A549 treated with Mapracorat at 1 μM for 4 hours (cell line): ENCODE data around the gene TRAPPC5. TPM values are rescaled to one million over a fixed set of nuclear protein-coding genes. Genes with fewer than 3 reads are reported as not detected.

Source experiments
- total RNA-seq: library from RNA; stranded (reverse); fragments of 200-300 nt; extraction: Qiagen RNA extraction; gene quantifications from 5 replicates; pipeline ENCODE4 v1.2.3, GENCODE V29; 2022

The TRAPPC5 gene
- total RNA-seq = 45.4 to 107 TPM (median 106 TPM) in 5 replicates

DNA sequence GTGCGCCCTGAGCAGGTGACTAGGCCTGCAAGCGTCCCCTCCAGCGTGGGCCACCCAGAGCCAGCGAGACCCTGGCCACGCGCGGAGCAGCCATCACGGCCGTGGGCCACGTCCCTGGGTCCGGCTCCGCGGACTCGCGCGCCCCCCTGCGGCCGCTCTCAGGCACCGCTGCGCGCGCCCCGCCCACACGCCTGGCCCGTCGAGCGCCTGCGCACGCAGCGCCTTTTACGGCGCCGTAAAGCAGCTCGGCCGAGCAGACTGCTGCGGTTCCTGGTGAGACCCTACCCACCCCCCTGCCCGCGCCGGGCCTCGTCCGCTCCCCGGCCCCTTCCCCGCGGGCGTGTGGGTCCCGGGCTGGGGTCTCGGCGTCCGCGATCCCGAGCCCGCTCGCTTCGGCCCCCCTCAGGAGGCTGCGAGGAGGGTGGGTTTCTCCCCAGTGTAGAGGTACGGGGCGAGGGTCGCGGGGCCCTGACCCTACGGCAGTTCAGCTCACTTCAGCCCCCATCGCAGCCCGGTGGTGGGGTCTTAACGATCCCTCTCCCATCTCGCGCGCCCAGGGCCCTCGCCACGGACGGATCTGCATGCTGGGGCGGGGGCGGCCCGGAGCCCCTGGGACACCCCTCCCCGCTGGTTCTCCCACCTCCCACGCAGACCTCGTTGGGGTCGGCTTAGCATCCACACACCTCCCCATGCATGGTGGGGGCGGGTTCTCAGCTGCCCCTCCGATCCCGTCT, at the start of gene TRAPPC5:
TSS of gene TRAPPC5 (plus strand) at position 228 of the 734 bp plus-strand sequence. CDS start 1,421 bp downstream, outside the sequence.

DNA sequence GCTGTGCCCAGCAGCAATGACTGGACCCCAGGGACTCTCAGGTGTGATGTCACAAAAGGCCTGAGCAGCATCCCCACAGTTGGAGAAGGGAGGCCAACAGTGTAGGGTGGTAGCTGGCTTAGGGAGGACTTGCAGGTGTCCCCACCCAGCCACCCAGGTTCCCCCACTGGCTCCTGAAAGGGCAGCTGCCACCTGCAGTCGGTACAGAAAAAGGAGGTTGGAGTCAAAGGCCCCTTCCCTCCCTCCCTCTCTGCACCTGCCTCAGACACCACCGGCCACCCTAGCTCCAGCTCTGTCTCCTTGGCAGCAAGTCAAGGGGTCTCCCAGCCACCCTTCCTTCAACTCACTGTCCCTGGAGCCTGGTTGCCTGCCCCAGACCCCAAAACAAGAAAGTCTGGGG, 46.9 kb upstream of the TRAPPC5 start, which contains the start of gene PCP2:
TSS of gene PCP2 (minus strand) at position 22 of the 400 bp plus-strand sequence. CDS start 262 bp downstream, outside the sequence.

DNA sequence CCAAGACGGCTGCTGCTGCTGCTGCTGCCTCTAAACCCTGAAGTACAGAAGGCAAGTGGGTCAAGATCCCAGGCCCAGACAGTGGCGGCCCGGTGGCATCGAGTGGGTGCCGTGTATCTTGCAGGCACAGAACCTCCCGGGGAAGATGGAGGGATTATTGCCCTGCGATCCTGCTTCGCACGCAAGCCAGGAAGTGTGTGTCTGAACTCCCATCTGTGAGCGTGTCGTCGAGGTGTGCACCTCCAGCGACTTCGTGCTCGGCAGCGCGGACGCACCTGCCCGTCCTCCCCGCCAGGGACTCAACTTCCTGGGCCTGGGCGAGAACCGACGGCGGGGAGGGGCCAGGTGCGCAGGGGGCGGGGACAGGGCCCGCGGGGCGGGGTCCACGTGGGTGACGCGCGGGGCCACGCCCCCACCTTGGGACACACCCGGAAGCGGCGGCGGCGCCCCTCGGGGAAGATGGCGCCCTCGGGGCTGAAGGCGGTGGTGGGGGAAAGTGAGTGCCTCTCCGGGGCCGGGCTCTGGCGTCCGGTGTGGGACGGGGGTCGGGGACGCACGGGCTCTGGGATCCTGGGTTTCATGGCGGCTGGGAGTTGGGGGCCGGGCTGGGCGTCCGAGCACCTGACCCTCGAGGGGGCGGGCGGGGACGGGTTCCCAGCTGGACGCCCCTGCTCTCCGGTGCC, 43.8 kb upstream of the TRAPPC5 start, which contains the start of gene STXBP2:
TSS of gene STXBP2 (plus strand) at position 420 of the 683 bp plus-strand sequence. CDS start at position 460, 40 bp downstream.

DNA sequence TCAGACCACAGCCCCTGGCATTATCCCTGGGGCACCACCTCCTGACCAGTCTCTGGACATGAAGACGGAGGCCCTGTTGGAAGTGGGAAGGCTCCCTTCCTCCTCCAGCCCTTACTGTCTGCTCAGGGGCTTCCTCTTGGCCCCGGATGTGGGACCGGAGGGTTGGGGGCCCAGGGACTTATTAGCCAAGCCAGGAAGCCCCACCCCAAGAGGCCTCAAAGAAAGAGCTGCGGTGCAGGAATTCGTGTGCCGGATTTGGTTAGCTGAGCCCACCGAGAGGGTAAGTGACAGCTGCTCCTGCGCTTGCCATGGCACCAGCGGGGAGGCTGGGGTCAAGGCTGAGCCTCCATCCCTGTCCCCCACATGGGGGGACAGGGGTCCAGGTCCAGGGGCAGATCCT, 11.8 kb upstream of the TRAPPC5 start, which contains the start of gene RETN:
TSS of gene RETN (plus strand) at position 208 of the 400 bp plus-strand sequence. CDS start 278 bp downstream, outside the sequence.

DNA sequence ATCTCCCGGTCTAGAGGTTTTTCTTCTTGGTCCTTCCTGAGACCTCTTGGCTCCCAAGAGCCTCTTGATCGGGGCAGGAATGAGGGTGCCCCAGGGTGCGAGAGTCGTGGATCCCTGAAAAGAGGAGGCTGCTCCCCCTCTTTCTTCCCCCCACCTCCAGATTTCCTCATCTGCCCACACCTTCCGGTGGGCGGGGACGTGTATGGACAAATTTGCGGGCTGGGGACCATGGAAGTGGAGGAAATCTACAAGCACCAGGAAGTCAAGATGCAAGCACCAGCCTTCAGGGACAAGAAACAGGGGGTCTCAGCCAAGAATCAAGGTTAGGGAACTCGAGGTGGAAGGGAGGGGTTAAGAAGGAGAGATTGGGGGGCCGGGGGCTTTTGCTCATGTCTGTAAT, 3.8 kb upstream of the TRAPPC5 start, which contains the start of gene MCEMP1:
TSS of gene MCEMP1 (plus strand) at position 237 of the 400 bp plus-strand sequence. CDS start at position 268, 31 bp downstream.

DNA sequence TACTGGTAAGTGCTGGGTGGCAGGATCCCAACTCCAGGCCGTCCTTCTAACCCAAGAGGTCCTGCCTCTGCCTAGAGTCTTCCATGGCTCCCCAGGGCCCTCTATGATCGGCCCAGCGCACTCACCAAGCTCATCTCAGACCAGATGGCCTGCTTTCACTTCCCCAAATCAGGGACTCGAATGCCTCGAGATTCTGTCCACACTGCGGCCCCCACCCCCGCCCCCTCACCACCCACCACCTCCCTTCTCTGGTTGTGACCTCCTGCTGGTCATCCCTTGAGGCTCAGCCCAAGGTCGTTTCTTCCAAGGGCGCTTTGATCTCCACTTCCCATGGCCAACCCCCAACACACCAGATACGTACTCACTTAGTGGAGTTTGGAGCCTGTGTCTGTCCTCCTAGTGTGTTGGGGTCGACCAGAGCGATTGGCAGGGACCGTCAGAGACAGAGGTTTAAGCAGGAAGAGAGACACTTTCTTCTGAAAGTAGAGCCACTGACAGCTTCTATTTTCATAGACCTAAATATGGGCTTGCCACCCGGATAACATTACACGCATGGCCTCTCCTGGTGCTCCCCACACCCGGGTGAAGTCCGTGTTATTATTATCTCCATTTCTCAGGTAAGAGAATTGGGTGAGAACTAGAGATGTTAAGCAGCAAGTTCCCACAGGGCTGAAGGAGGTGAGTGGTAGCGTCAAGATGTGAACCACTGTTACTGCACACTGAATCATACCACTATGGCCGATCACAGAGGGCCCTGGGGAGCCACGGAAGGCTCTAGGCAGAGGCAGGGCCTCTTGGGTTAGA, 21.2 kb downstream of the TRAPPC5 start, which contains the start of gene FCER2:
TSS of gene FCER2 (minus strand) at position 478 of the 804 bp plus-strand sequence. CDS start 2,371 bp downstream, outside the sequence.

DNA sequence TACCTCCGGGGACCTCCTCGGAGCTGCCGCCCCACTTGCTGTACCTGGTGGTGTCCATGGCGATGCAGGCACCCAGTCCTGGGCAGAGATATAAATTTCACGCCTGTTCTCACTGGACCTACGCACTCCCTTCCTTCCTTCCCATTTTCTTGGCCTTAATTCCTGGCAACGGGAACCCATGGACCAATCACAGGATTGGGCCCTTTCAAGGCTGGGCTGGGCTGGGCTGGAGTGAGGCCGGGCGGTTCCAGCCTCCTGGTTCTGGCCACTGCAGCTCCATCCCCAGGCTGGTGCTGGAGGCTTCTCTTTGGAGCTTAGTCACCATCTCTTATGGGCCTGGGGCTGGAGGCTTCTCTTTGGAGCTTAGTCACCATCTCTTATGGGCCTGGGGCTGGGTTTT, 51.4 kb downstream of the TRAPPC5 start, which contains the start of gene CLEC4G:
TSS of gene CLEC4G (minus strand) at position 66 of the 400 bp plus-strand sequence. CDS start at position 58, 8 bp downstream.

Other genes with a start within 250 kb of the TRAPPC5 start
- gene PEX11G, start 191.8 kb upstream of the TRAPPC5 start, total RNA-seq = 1.3 to 2.6 TPM (median 1.6 TPM) in 5 replicates
- gene ZNF358, start 164.7 kb upstream of the TRAPPC5 start, total RNA-seq = 16.4 to 21.2 TPM (median 18.2 TPM) in 5 replicates
- gene MCOLN1, start 158.2 kb upstream of the TRAPPC5 start, total RNA-seq = 8.9 to 13.5 TPM (median 11.5 TPM) in 5 replicates
- gene PNPLA6, start 145.1 kb upstream of the TRAPPC5 start, total RNA-seq = 23.0 to 39.6 TPM (median 34.5 TPM) in 5 replicates
- gene CAMSAP3, start 85.0 kb upstream of the TRAPPC5 start, total RNA-seq = 4.0 to 6.3 TPM (median 5.3 TPM) in 5 replicates
- gene XAB2, start 51.3 kb upstream of the TRAPPC5 start, total RNA-seq = 21.5 to 26.3 TPM (median 25.6 TPM) in 5 replicates
- gene PET100, start 51.0 kb upstream of the TRAPPC5 start, total RNA-seq = 46.3 to 68.9 TPM (median 59.4 TPM) in 5 replicates
- gene PCP2, start 47.1 kb upstream of the TRAPPC5 start, total RNA-seq = not detected in 5 replicates
- 31.0 to 45.2 TPM (median 40.0 TPM) in 5 replicates for gene STXBP2, start 43.7 kb upstream of the TRAPPC5 start, total RNA-seq
- gene RETN, start 11.8 kb upstream of the TRAPPC5 start, total RNA-seq = not detected in 5 replicates
- not detected in 5 replicates for gene MCEMP1, start 3.7 kb upstream of the TRAPPC5 start, total RNA-seq
- gene FCER2, start 21.3 kb downstream of the TRAPPC5 start, total RNA-seq = not detected in 5 replicates
- gene CLEC4G, start 51.3 kb downstream of the TRAPPC5 start, total RNA-seq = not detected in 5 replicates
- gene CD209, start 66.7 kb downstream of the TRAPPC5 start, total RNA-seq = not detected in 5 replicates
- not detected in 5 replicates for gene CLEC4M, start 82.4 kb downstream of the TRAPPC5 start, total RNA-seq
- gene EVI5L, start 149.4 kb downstream of the TRAPPC5 start, total RNA-seq = 1.1 to 1.9 TPM (median 1.8 TPM) in 5 replicates
- 0.19 to 0.46 TPM (median 0.39 TPM) in 5 replicates for gene PRR36, start 193.6 kb downstream of the TRAPPC5 start, total RNA-seq
- gene LRRC8E, start 207.7 kb downstream of the TRAPPC5 start, total RNA-seq = 5.4 to 6.4 TPM (median 6.0 TPM) in 5 replicates
- gene MAP2K7, start 223.0 kb downstream of the TRAPPC5 start, total RNA-seq = 10.6 to 15.8 TPM (median 15.4 TPM) in 5 replicates
- gene TGFBR3L, start 234.0 kb downstream of the TRAPPC5 start, total RNA-seq = 0.42 to 2.8 TPM (median 1.8 TPM) in 5 replicates
- 19.2 to 30.9 TPM (median 28.9 TPM) in 5 replicates for gene SNAPC2, start 239.5 kb downstream of the TRAPPC5 start, total RNA-seq
- 8.9 to 22.8 TPM (median 20.7 TPM) in 5 replicates for gene CTXN1, start 245.3 kb downstream of the TRAPPC5 start, total RNA-seq